AG09309 (cell line): ENCODE results near the gene SMG7.

Experiments
- DNase-seq: peaks from one replicate; pipeline ENCODE4 v3.0.0-alpha.2; 2010; ENCODE audit warnings: low read depth
- H3K4me3 ChIP-seq: 2 replicates; pipeline ENCODE4 v1.5.1; 2011; ENCODE audit warnings: mild to moderate bottlenecking, low read depth, low read length, moderate library complexity; ENCODE audit not compliant: control insufficient read depth
- CTCF ChIP-seq: IDR thresholded peaks from 2 replicates; pipeline ENCODE4 v1.5.1; 2011; ENCODE audit warnings: mild to moderate bottlenecking, low read depth, low read length, inconsistent platforms; ENCODE audit not compliant: insufficient read depth, control insufficient read depth; ENCODE audit errors: missing control alignments

SMG7 gene

GRCh38 chr1:183569141-183569540, 96.8 kb downstream of the SMG7 start:
- no peak overlapping the region for H3K4me3 ChIP-seq
- no peak for TF ChIP-seq CTCF
- no peak for DNase-seq

- no peak overlapping the region for H3K4me3 ChIP-seq
- no peak for DNase-seq
- no peak for TF ChIP-seq CTCF
Observed at GRCh38 chr1:183569801-183570200, 97.5 kb downstream of the SMG7 start.

- H3K4me3 ChIP-seq: no peak overlapping the region
- TF ChIP-seq CTCF: no peak
- DNase-seq: no peak
Observed at GRCh38 chr1:183570451-183570850, 98.2 kb downstream of the SMG7 start.

GRCh38 chr1:183571678-183572268, 99.5 kb downstream of the SMG7 start:
- no peak for TF ChIP-seq CTCF
- H3K4me3 ChIP-seq: no peak overlapping the region
- DNase-seq: no peak

- no peak for TF ChIP-seq CTCF
- H3K4me3 ChIP-seq: no peak overlapping the region
- DNase-seq: no peak
Observed at GRCh38 chr1:183572721-183573120, 100.4 kb downstream of the SMG7 start.

DNA sequence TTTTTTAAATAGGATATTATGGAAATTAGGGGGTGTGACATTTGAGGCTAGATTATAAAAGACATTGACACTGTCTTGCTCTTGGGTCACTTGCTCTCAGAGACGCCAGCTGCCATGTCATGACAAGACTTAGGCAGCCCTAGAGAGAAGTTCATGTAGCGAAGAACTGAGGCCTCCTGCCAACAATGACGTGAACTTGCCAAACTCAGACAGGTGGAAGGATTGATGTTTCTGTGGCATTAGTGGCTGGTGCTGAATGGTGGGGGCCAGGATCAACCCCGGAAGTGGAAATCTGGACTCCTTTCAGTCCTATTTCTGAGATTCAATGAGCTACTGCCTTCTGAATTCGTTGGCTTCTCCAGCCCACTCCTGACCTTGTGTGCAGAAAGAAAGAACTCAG, 103.3 kb downstream of the SMG7 start:
- no peak overlapping the region for H3K4me3 ChIP-seq
- DNase-seq: no peak
- no peak for TF ChIP-seq CTCF

GRCh38 chr1:183576537-183576936, 104.2 kb downstream of the SMG7 start:
- TF ChIP-seq CTCF: no peak
- no peak for DNase-seq
- no peak overlapping the region for H3K4me3 ChIP-seq
